ENCODE measurements around the gene TSPO2. TPM values are rescaled to one million over a fixed set of nuclear protein-coding genes. Genes with fewer than 3 reads are reported as not detected.

Gene TSPO2
- total RNA-seq, 1 donor from 2014 or later: not detected

DNA sequence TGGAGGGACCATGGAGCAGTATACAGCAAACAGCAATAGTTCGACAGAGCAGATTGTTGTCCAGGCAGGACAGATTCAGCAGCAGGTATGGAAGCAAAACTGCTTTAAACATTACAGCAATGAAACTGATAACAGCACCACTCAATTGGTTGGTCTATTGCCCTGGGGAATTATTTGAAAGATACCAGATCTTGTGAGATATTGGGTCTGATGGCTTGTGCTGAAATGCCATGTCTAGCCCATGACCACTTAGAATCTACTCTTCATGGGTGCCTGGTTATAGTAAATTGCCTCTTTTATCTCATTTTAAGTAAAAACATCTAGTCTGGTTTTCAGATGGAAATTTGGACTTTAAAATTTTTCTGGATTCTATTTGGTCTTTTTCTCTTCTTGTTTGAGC, 36.8 kb downstream of the TSPO2 start:
- intact Hi-C loops (cut with DNase I): no loop called here
- peaks cover 44% of the 10 kb centered on the region for H3K36me3 ChIP-seq
- H3K9me3 ChIP-seq: no peaks in the 10 kb centered on the region
- TF ChIP-seq, protein P1, sequence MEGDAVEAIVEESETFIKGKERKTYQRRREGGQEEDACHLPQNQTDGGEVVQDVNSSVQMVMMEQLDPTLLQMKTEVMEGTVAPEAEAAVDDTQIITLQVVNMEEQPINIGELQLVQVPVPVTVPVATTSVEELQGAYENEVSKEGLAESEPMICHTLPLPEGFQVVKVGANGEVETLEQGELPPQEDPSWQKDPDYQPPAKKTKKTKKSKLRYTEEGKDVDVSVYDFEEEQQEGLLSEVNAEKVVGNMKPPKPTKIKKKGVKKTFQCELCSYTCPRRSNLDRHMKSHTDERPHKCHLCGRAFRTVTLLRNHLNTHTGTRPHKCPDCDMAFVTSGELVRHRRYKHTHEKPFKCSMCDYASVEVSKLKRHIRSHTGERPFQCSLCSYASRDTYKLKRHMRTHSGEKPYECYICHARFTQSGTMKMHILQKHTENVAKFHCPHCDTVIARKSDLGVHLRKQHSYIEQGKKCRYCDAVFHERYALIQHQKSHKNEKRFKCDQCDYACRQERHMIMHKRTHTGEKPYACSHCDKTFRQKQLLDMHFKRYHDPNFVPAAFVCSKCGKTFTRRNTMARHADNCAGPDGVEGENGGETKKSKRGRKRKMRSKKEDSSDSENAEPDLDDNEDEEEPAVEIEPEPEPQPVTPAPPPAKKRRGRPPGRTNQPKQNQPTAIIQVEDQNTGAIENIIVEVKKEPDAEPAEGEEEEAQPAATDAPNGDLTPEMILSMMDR (IDR thresholded peaks at IDR 0.05): no peak
- H3K4me3 ChIP-seq: no peak overlapping the region
- H3K27me3 ChIP-seq: no peaks in the 10 kb centered on the region
- no peak overlapping the region for H3K27ac ChIP-seq
- no peak for ATAC-seq
- DNase-seq: no peak
- peaks cover 27% of the 10 kb centered on the region for H3K4me1 ChIP-seq

DNA sequence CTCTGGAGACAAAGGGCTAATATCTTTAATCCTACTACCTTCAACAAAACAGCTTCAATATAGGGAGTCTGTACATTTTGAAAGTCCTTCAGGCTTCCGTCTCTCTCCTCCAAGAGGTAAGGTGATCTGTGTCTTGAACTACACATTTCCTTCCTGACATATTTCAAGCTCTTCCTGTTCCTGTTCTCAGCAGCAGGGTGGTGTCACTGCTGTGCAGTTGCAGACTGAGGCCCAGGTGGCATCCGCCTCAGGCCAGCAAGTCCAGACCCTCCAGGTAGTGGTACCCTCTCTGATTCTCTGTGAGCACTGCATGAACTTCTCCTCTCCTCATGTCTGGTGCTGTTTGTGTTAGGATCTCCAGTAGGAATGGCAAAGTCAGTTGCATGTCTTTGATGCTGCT, 38.4 kb downstream of the TSPO2 start:
- TF ChIP-seq, protein P1 (IDR thresholded peaks at IDR 0.05): no peak
- Histone ChIP-seq H3K4me3 (no peak overlapping the region), H3K9me3 (no peaks in the 10 kb centered on the region), H3K4me1 (peaks cover 13% of the 10 kb centered on the region), H3K27ac (no peak overlapping the region), H3K27me3 (no peaks in the 10 kb centered on the region), H3K36me3 (peaks cover 60% of the 10 kb centered on the region)
- intact Hi-C loops (cut with DNase I): no loop called here
- DNase-seq: no peak
- peak; percentile 13 for ATAC-seq

DNA sequence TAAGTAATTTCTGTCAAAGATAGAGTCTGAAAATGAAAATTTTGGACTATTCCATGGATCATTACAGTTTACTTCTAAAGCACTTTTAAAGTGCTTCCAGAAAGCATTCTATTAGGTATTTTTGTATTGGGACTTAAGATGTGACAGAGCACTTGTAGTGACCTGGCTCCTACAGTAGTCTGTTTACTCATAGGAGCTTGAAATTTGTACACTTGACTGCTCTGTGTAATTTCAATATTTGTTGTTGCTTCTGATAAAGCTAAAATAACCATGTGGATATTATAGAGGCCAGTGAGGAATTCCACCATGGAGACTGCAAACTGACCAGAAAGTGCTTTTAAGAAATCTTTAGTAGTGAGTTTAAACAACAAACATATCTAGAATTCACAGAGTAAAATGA, 40.8 kb downstream of the TSPO2 start:
- no peaks in the 10 kb centered on the region for H3K27me3 ChIP-seq
- TF ChIP-seq, protein P1 (IDR thresholded peaks at IDR 0.05): no peak

DNA sequence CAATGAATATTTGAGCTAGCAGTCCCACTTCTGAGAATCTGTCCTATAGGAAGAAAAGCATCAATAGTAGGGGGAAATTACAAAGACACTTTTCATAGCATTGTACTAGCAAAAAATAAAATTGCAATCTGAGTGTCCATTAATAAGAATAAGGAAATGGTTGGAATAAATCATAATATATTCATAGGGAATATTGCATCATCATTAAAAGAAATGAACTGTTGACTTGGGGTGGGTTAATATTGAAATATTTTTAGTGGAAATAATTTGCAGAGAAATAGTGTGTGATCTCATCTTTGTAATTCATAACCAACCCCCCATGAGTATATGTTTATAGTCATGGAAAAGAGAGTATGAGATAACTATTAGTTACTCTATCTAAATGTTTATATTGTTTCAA, 42.9 kb downstream of the TSPO2 start:
- H3K27me3 ChIP-seq: no peaks in the 10 kb centered on the region
- H3K27ac ChIP-seq: no peak overlapping the region
- DNase-seq (no peak), ATAC-seq (no peak)
- H3K4me3 ChIP-seq: no peak overlapping the region
- H3K9me3 ChIP-seq: no peaks in the 10 kb centered on the region
- intact Hi-C loops (cut with DNase I): no loop called here
- H3K36me3 ChIP-seq: peaks cover 88% of the 10 kb centered on the region
- TF ChIP-seq, protein P1 (IDR thresholded peaks at IDR 0.05): no peak
- no peaks in the 10 kb centered on the region for H3K4me1 ChIP-seq

More for the DNA sequence above, 40.8 kb downstream of the TSPO2 start:
- intact Hi-C loops (cut with DNase I): no loop called here
- no peak for ATAC-seq
- Histone ChIP-seq H3K9me3 (no peaks in the 10 kb centered on the region), H3K27ac (no peak overlapping the region), H3K36me3 (peaks cover 84% of the 10 kb centered on the region), H3K4me3 (no peak overlapping the region), H3K4me1 (no peaks in the 10 kb centered on the region)
- no peak for DNase-seq

DNA sequence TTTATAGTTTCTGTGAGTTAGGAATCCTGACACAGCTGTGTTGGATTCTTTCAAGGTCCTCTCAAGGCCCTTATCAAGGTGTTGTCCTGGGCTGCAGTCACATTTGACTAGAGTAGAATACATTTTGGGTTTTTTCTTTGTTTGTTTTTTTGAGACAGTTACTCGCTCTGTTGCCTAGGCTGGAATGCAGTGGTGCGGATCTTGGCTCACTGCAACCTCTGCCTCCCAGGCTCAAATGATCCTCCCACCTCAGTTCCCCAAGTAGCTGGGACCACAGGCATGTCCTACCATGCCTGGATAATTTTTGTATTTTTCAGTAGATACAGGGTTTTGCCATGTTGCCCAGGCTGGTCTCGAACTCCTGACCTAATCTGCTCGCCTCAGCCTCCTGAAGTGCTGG, 46.2 kb downstream of the TSPO2 start:
- H3K9me3 ChIP-seq: no peaks in the 10 kb centered on the region
- no peak overlapping the region for H3K27ac ChIP-seq
- no peak overlapping the region for H3K4me3 ChIP-seq
- H3K27me3 ChIP-seq: no peaks in the 10 kb centered on the region
- intact Hi-C loops (cut with DNase I): no loop called here
- DNase-seq (no peak), ATAC-seq (no peak)
- TF ChIP-seq, protein P1 (IDR thresholded peaks at IDR 0.05): no peak
- H3K36me3 ChIP-seq: peaks cover 95% of the 10 kb centered on the region
- H3K4me1 ChIP-seq: no peaks in the 10 kb centered on the region
